GM23248 (cell line): Measurements from ENCODE around the gene ROR1. TPM values are rescaled to one million over a fixed set of nuclear protein-coding genes. Genes with fewer than 3 reads are reported as not detected.

Experiments used
- DNase-seq: peaks from one replicate; pipeline ENCODE4 v3.0.0-alpha.2; 2015
- H2AFZ ChIP-seq: fragments of 200-600 bp; sonication (generic); 2 replicates; pipeline ENCODE4 v1.6.1; 2016; ENCODE audit warnings: antibody characterized with exemption
- H3F3A ChIP-seq: fragments of 200-600 bp; sonication (generic); 2 replicates; pipeline ENCODE4 v1.6.1; 2016; ENCODE audit warnings: mild to moderate bottlenecking, antibody characterized with exemption, mixed run types; ENCODE audit not compliant: insufficient read depth
- H3K27ac ChIP-seq: fragments of 200-600 bp; sonication (generic); 2 replicates; pipeline ENCODE4 v1.5.1; 2016; ENCODE audit warnings: mild to moderate bottlenecking
- H3K27me3 ChIP-seq: fragments of 200-600 bp; sonication (generic); replicated peaks from 2 replicates; pipeline ENCODE4 v1.6.1; 2016; ENCODE audit warnings: mild to moderate bottlenecking; ENCODE audit not compliant: insufficient read depth
- H3K36me3 ChIP-seq: fragments of 200-600 bp; sonication (generic); 2 replicates; pipeline ENCODE4 v1.6.1; 2016; ENCODE audit warnings: low read depth, mild to moderate bottlenecking
- H3K4me1 ChIP-seq: fragments of 200-600 bp; sonication (generic); 2 replicates; pipeline ENCODE4 v1.6.1; 2016; ENCODE audit warnings: mild to moderate bottlenecking; ENCODE audit not compliant: insufficient read depth
- H3K4me2 ChIP-seq: fragments of 200-600 bp; sonication (generic); one replicate; pipeline ENCODE4 v1.6.1; 2016; ENCODE audit warnings: mild to moderate bottlenecking; ENCODE audit not compliant: unreplicated experiment
- H3K4me3 ChIP-seq: fragments of 200-600 bp; sonication (generic); 2 replicates; pipeline ENCODE4 v1.5.1; 2016; ENCODE audit warnings: mild to moderate bottlenecking
- H3K79me2 ChIP-seq: fragments of 200-600 bp; sonication (generic); 2 replicates; pipeline ENCODE4 v1.6.1; 2016; ENCODE audit warnings: mild to moderate bottlenecking; ENCODE audit not compliant: insufficient read depth
- H3K9ac ChIP-seq: fragments of 200-600 bp; sonication (generic); 2 replicates; pipeline ENCODE4 v1.6.1; 2016; ENCODE audit warnings: mild to moderate bottlenecking
- H3K9me2 ChIP-seq: fragments of 200-600 bp; sonication (generic); 2 replicates; pipeline ENCODE4 v1.6.1; 2016; ENCODE audit warnings: mixed run types, mild to moderate bottlenecking, moderate library complexity; ENCODE audit not compliant: insufficient read depth
- H3K9me3 ChIP-seq: fragments of 200-600 bp; sonication (generic); one replicate; pipeline ENCODE4 v1.6.1; 2017; ENCODE audit warnings: low read depth
- H4K20me1 ChIP-seq: fragments of 200-600 bp; sonication (generic); 2 replicates; pipeline ENCODE4 v1.6.0; 2016; ENCODE audit not compliant: insufficient read depth
- EZH2 ChIP-seq: fragments of 200-600 bp; sonication (generic); IDR thresholded peaks from 2 replicates; pipeline ENCODE4 v1.6.1; 2018; ENCODE audit warnings: antibody characterized with exemption, mild to moderate bottlenecking; ENCODE audit not compliant: insufficient read depth, poor library complexity, severe bottlenecking
- EZH2phosphoT487 ChIP-seq: fragments of 200-600 bp; sonication (generic); IDR thresholded peaks from 2 replicates; pipeline ENCODE4 v1.6.1; 2018; ENCODE audit warnings: antibody characterized with exemption, moderate library complexity, mild to moderate bottlenecking, low read depth; ENCODE audit not compliant: insufficient read depth
- WGBS, 2 experiments: methylation state at CpG; one replicate each; pipeline ENCODE4 v1.1.6; 2015 to 2017; ENCODE audit warnings: low lambda C conversion rate in 2 of 2, low coverage in 1 of 2; ENCODE audit errors: missing lambda C conversion rate in 2 of 2; 5-methylcytosine and 5-hydroxymethylcytosine counted together
- in situ Hi-C: fragments of 300-500 bp; cut with MboI; formaldehyde crosslinking; loops from 2 replicates; pipeline ENCODE4 v1.15.0; 2020
- polyA plus RNA-seq: library from polyadenylated mRNA; unstranded; fragments of >200 nt; fragmentation: Nextera tagmentation; extraction: Ambion mirVana; gene quantifications from 2 replicates; pipeline ENCODE4 v1.2.1, GENCODE V29; 2016
- total RNA-seq: library from RNA; depleted of rRNA; stranded (reverse); fragments of >200 nt; shearing (Covaris generic); gene quantifications from 2 replicates; pipeline ENCODE4 v1.2.3, GENCODE V29; 2014

ROR1 gene
- total and polyA plus RNA-seq, 2 experiments from 2014 or later = 12.0 to 13.3 TPM

DNA sequence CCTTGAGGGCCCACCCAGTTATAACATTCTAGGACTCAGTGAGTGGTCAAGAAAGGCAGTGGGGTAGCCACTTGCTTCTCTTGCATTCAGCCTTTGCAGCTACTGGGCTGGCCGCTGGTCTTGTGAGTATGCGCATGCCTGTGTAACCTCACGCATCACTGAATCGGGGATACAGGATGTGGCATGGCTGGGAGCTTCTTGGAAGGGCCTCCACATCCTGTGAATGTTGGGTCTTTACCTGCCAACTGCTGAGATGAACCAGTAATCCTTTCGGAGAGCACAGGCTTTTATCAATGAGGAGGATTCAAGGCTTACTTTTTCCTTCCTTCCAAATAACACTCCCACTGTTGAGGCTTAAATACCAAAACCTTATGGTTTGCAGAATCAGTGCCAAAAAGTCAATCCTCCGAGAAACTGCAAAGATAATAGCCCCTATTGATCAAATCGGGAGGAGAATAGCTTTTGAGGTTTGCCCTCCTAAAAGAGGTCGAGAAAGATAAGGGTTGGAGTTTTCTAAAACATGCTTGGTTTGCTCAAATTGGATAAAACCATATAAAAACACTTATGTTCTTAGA is 230.7 kb downstream of the ROR1 start:
- TF ChIP-seq EZH2phosphoT487 (no peak), EZH2 (no peak)
- no peak overlapping the region for H3K9ac ChIP-seq
- no peak overlapping the region for H3K27ac ChIP-seq
- H3K4me3 ChIP-seq = no peak overlapping the region
- no peaks in the 10 kb centered on the region for H3K9me2 ChIP-seq
- no peaks in the 10 kb centered on the region for H3K79me2 ChIP-seq
- no peak for DNase-seq
- WGBS, 2 experiments = 95 to 96% methylated on average over 8 of the region's 8 CpGs
- no peaks in the 10 kb centered on the region for H3K9me3 ChIP-seq
- in situ Hi-C loops = no loop called here
- H3K27me3 ChIP-seq = no peaks in the 10 kb centered on the region
- no peaks in the 10 kb centered on the region for H3K36me3 ChIP-seq
- no peaks in the 10 kb centered on the region for H4K20me1 ChIP-seq
- peaks cover 23% of the 10 kb centered on the region for H3K4me1 ChIP-seq
- H3F3A ChIP-seq = peaks cover 11% of the 10 kb centered on the region
- H2AFZ ChIP-seq = no peak overlapping the region
- no peak overlapping the region for H3K4me2 ChIP-seq

DNA sequence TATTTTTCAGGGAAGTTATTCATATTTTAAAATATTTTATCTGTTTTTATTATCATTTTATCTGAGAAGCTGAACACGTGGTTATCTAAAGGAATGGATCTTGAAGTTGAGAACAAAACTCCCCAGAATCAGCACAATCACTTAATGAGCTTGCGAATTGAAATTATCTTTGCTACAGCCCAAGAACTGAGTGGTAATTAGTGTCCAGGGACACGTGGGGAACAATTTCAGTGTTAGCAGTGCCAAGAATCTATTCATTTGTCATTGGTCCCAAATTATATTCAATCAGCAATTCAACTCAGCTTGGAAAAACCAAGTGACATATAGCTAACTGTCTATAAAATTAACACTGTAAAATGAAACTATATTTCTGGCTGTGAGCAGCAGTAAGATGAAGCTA is 232.0 kb downstream of the ROR1 start:
- no peak overlapping the region for H2AFZ ChIP-seq
- WGBS, 2 experiments = 56 to 57% methylated on average over 3 of the region's 3 CpGs

GRCh38 chr1:64006276-64007051 is 232.6 kb downstream of the ROR1 start:
- 56 to 57% methylated on average over 8 of the region's 8 CpGs for WGBS, 2 experiments
- no peaks in the 10 kb centered on the region for H3K9me3 ChIP-seq
- H3K9ac ChIP-seq = no peak overlapping the region
- H3K4me3 ChIP-seq = no peak overlapping the region
- H3K27me3 ChIP-seq = no peaks in the 10 kb centered on the region
- H3K79me2 ChIP-seq = no peaks in the 10 kb centered on the region
- in situ Hi-C loops = no loop called here
- no peaks in the 10 kb centered on the region for H4K20me1 ChIP-seq
- peak; percentile 88 for DNase-seq
- no peak overlapping the region for H2AFZ ChIP-seq
- H3K4me2 ChIP-seq = peak overlapping the region; percentile 43
- H3K36me3 ChIP-seq = no peaks in the 10 kb centered on the region
- no peaks in the 10 kb centered on the region for H3K9me2 ChIP-seq
- peaks cover 9% of the 10 kb centered on the region for H3F3A ChIP-seq
- TF ChIP-seq EZH2phosphoT487 (no peak), EZH2 (no peak)
- H3K4me1 ChIP-seq = peaks cover 17% of the 10 kb centered on the region
- no peak overlapping the region for H3K27ac ChIP-seq

More for the DNA sequence above, 232.0 kb downstream of the ROR1 start:
- Histone ChIP-seq H3K4me2 (no peak overlapping the region), H3K4me1 (peaks cover 17% of the 10 kb centered on the region), H3F3A (peaks cover 9% of the 10 kb centered on the region), H3K27me3 (no peaks in the 10 kb centered on the region), H3K79me2 (no peaks in the 10 kb centered on the region), H3K9me3 (no peaks in the 10 kb centered on the region), H3K4me3 (no peak overlapping the region), H4K20me1 (no peaks in the 10 kb centered on the region), H3K9ac (no peak overlapping the region), H3K27ac (no peak overlapping the region), H3K9me2 (no peaks in the 10 kb centered on the region), H3K36me3 (no peaks in the 10 kb centered on the region)
- no peak for DNase-seq
- in situ Hi-C loops = no loop called here
- no peak for TF ChIP-seq EZH2
- TF ChIP-seq EZH2phosphoT487 = no peak

DNA sequence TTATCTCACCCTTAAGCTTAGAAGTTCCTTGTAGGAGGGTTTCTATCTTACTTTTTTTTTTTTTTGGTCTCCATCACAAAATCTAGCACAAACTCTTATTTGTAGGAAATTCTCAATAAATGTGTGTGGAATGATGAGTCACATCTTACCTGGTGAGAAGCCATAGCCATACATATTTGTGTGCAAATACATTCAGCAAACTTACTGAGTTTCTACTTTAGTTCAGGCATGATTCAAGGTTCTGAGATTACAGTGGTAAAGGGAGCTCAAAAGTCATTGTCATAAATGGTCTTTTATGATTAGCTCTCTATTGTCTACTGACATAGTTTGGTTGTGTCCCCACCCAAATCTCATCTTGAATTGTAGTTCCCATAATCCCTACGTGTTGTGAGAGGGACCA is 236.5 kb downstream of the ROR1 start:
- H3K4me1 ChIP-seq = peaks cover 17% of the 10 kb centered on the region
- no peak overlapping the region for H3K27ac ChIP-seq
- no peaks in the 10 kb centered on the region for H3K36me3 ChIP-seq
- TF ChIP-seq EZH2 = no peak
- TF ChIP-seq EZH2phosphoT487 = no peak
- in situ Hi-C loops = no loop called here
- no peak overlapping the region for H2AFZ ChIP-seq
- peaks cover 9% of the 10 kb centered on the region for H3F3A ChIP-seq
- no peaks in the 10 kb centered on the region for H4K20me1 ChIP-seq
- 94 to 97% methylated on average over 1 of the region's 1 CpG for WGBS, 2 experiments
- H3K9me2 ChIP-seq = no peaks in the 10 kb centered on the region
- no peak overlapping the region for H3K4me3 ChIP-seq
- H3K4me2 ChIP-seq = no peak overlapping the region
- H3K9ac ChIP-seq = no peak overlapping the region
- no peak for DNase-seq
- no peaks in the 10 kb centered on the region for H3K79me2 ChIP-seq
- no peaks in the 10 kb centered on the region for H3K27me3 ChIP-seq
- H3K9me3 ChIP-seq = no peaks in the 10 kb centered on the region
